Loucy (cell line): ENCODE measurements around the gene YBX3.

Experiments used
- H2AFZ ChIP-seq: fragments of 200-600 bp; sonication (generic); 2 replicates; pipeline ENCODE4 v1.6.0; 2016; ENCODE audit warnings: antibody characterized with exemption, mild to moderate bottlenecking, low read length, moderate library complexity
- H3F3A ChIP-seq: fragments of 200-600 bp; 2 replicates; pipeline ENCODE4 v1.6.0; 2016; ENCODE audit warnings: antibody characterized with exemption, low read depth, mild to moderate bottlenecking
- H3K27me3 ChIP-seq: fragments of 200-600 bp; sonication (generic); 2 replicates; pipeline ENCODE4 v1.6.1; 2014; ENCODE audit warnings: low read length, mild to moderate bottlenecking; ENCODE audit not compliant: insufficient read depth, poor library complexity, severe bottlenecking
- H3K36me3 ChIP-seq: fragments of 200-600 bp; sonication (generic); 2 replicates; pipeline ENCODE4 v1.6.1; 2016; ENCODE audit warnings: low read length; ENCODE audit not compliant: insufficient read depth
- H3K4me1 ChIP-seq: fragments of 200-600 bp; sonication (generic); 2 replicates; pipeline ENCODE4 v1.5.1; 2014; ENCODE audit warnings: low read length, mild to moderate bottlenecking; ENCODE audit not compliant: insufficient read depth, poor library complexity, severe bottlenecking
- H3K4me2 ChIP-seq: fragments of 200-600 bp; sonication (generic); 2 replicates; pipeline ENCODE4 v1.6.0; 2014; ENCODE audit warnings: antibody characterized with exemption, low read length, low read depth, mild to moderate bottlenecking; ENCODE audit not compliant: poor library complexity, severe bottlenecking
- H3K4me3 ChIP-seq: fragments of 200-600 bp; sonication (generic); 2 replicates; pipeline ENCODE4 v1.5.1; 2014; ENCODE audit warnings: low read length, mild to moderate bottlenecking, mixed read lengths; ENCODE audit not compliant: poor library complexity, severe bottlenecking
- H3K79me2 ChIP-seq: fragments of 200-600 bp; sonication (generic); 2 replicates; pipeline ENCODE4 v1.6.1; 2014; ENCODE audit warnings: low read length; ENCODE audit not compliant: insufficient read depth
- H3K9ac ChIP-seq: fragments of 200-600 bp; sonication (generic); 2 replicates; pipeline ENCODE4 v1.6.0; 2014; ENCODE audit warnings: mild to moderate bottlenecking, low read depth, low read length, moderate library complexity; ENCODE audit not compliant: poor library complexity, severe bottlenecking
- H3K9me2 ChIP-seq: fragments of 200-600 bp; sonication (generic); replicated peaks from 2 replicates; pipeline ENCODE4 v1.6.1; 2016; ENCODE audit warnings: low read depth, low read length, mixed read lengths
- H3K9me3 ChIP-seq: fragments of 200-600 bp; sonication (generic); 2 replicates; pipeline ENCODE4 v1.6.1; 2014; ENCODE audit warnings: mild to moderate bottlenecking, antibody characterized with exemption, low read length, low read depth; ENCODE audit not compliant: insufficient read depth
- H4K20me1 ChIP-seq: fragments of 200-600 bp; sonication (generic); 2 replicates; pipeline ENCODE4 v1.6.0; 2014; ENCODE audit warnings: antibody characterized with exemption, low read length, mild to moderate bottlenecking; ENCODE audit not compliant: insufficient read depth, poor library complexity, severe bottlenecking
- EZH2phosphoT487 ChIP-seq: fragments of 200-600 bp; IDR thresholded peaks from 2 replicates; pipeline ENCODE4 v1.6.1; 2018; ENCODE audit warnings: antibody characterized with exemption, mild to moderate bottlenecking, moderate library complexity, borderline replicate concordance
- TF ChIP-seq, protein P1 (sequence below): fragments of 200-600 bp; sonication (generic); conservative IDR thresholded peaks from 2 replicates; pipeline ENCODE4 v1.5.1; 2014; ENCODE audit warnings: mild to moderate bottlenecking, antibody characterized with exemption, low read length

The YBX3 gene

GRCh38 chr12:10715491-10715890 is 7.6 kb downstream of the YBX3 start:
- H3K4me3 ChIP-seq: peak overlapping the region; percentile 94
- no peaks in the 10 kb centered on the region for H3K27me3 ChIP-seq
- H3K36me3 ChIP-seq: peaks cover 37% of the 10 kb centered on the region; the same call in 1 of the 2 replicates
- H3K4me1 ChIP-seq: peaks cover 43% of the 10 kb centered on the region
- TF ChIP-seq EZH2phosphoT487: no peak
- TF ChIP-seq, protein P1, sequence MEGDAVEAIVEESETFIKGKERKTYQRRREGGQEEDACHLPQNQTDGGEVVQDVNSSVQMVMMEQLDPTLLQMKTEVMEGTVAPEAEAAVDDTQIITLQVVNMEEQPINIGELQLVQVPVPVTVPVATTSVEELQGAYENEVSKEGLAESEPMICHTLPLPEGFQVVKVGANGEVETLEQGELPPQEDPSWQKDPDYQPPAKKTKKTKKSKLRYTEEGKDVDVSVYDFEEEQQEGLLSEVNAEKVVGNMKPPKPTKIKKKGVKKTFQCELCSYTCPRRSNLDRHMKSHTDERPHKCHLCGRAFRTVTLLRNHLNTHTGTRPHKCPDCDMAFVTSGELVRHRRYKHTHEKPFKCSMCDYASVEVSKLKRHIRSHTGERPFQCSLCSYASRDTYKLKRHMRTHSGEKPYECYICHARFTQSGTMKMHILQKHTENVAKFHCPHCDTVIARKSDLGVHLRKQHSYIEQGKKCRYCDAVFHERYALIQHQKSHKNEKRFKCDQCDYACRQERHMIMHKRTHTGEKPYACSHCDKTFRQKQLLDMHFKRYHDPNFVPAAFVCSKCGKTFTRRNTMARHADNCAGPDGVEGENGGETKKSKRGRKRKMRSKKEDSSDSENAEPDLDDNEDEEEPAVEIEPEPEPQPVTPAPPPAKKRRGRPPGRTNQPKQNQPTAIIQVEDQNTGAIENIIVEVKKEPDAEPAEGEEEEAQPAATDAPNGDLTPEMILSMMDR: no peak
- H3K9me2 ChIP-seq: no peaks in the 10 kb centered on the region
- H3K9me3 ChIP-seq: no peaks in the 10 kb centered on the region
- peaks cover 2% of the 10 kb centered on the region; the same call in 1 of the 2 replicates for H3F3A ChIP-seq
- no peak overlapping the region for H2AFZ ChIP-seq
- no peak overlapping the region for H3K9ac ChIP-seq
- H3K79me2 ChIP-seq: peaks cover 53% of the 10 kb centered on the region
- H3K4me2 ChIP-seq: peak overlapping the region; percentile 74
- H4K20me1 ChIP-seq: peaks cover 28% of the 10 kb centered on the region

DNA sequence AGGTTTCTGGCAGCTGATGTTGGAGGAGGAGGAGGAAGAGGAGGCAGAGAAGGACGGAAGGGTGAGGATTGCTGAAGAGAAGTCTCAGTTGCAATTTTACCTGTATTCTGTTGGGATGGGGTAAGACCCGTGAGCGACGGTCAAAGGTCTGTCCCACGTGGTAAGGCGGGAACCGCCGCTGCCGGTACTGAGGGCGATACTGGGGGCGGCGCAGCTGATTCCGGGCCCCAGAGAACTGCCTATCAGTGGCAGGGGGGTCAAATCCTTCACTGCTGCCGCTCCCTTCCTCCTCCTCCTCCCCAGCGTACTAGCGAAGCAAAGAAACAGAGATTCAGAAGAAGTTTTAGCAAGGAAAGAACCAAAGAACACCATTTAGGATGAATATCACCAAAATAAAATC is 13.3 kb downstream of the YBX3 start:
- no peak overlapping the region for H3K4me2 ChIP-seq
- peaks cover 4% of the 10 kb centered on the region for H3K4me1 ChIP-seq
- peaks cover 69% of the 10 kb centered on the region; the same call in 1 of the 2 replicates for H3K36me3 ChIP-seq
- H3K9ac ChIP-seq: no peak overlapping the region
- H3K79me2 ChIP-seq: peaks cover 14% of the 10 kb centered on the region; the same call in 1 of the 2 replicates
- no peak for TF ChIP-seq EZH2phosphoT487
- TF ChIP-seq, protein P1: no peak
- H3K27me3 ChIP-seq: no peaks in the 10 kb centered on the region
- H3F3A ChIP-seq: no peaks in the 10 kb centered on the region
- H3K9me3 ChIP-seq: no peaks in the 10 kb centered on the region
- no peak overlapping the region for H2AFZ ChIP-seq
- no peak overlapping the region for H3K4me3 ChIP-seq
- no peaks in the 10 kb centered on the region for H4K20me1 ChIP-seq
- H3K9me2 ChIP-seq: no peaks in the 10 kb centered on the region

DNA sequence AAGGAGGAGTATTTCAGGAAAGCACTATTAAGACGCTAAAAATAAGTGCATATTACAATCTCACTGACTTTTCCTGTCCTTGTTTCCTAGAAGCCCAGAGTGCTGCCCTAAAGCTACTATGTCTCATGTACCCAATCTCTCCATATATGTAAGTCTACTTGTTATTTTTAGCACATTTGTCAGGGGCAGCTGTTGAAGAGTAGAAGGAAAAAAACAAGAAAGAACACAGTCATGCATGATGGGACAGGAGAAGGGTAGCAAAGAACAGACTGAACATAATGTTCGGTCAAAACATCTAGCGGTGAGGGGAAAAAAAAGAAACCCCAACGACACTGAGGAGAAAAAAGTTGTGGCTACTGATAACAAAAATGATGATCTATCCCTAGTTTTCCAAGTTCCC is 14.3 kb downstream of the YBX3 start:
- no peaks in the 10 kb centered on the region for H3K9me3 ChIP-seq
- no peak overlapping the region for H3K4me2 ChIP-seq
- no peaks in the 10 kb centered on the region for H3F3A ChIP-seq
- peaks cover 8% of the 10 kb centered on the region; the same call in 1 of the 2 replicates for H3K79me2 ChIP-seq
- peaks cover 4% of the 10 kb centered on the region for H3K4me1 ChIP-seq
- peaks cover 64% of the 10 kb centered on the region; the same call in 1 of the 2 replicates for H3K36me3 ChIP-seq
- H3K9ac ChIP-seq: no peak overlapping the region
- no peaks in the 10 kb centered on the region for H3K27me3 ChIP-seq
- H4K20me1 ChIP-seq: no peaks in the 10 kb centered on the region
- TF ChIP-seq, protein P1: no peak
- no peak for TF ChIP-seq EZH2phosphoT487
- H2AFZ ChIP-seq: no peak overlapping the region
- no peaks in the 10 kb centered on the region for H3K9me2 ChIP-seq
- H3K4me3 ChIP-seq: no peak overlapping the region
